Measurements from ENCODE around the gene ZNF580. TPM values are rescaled to one million over a fixed set of nuclear protein-coding genes. Genes with fewer than 3 reads are reported as not detected.
A peak's percentile ranks its signal among the peaks of the same experiment; 100 is the strongest.

The ZNF580 gene
- total and polyA plus RNA-seq, 2 experiments from 2014 or later = 10.1 to 53.8 TPM

DNA sequence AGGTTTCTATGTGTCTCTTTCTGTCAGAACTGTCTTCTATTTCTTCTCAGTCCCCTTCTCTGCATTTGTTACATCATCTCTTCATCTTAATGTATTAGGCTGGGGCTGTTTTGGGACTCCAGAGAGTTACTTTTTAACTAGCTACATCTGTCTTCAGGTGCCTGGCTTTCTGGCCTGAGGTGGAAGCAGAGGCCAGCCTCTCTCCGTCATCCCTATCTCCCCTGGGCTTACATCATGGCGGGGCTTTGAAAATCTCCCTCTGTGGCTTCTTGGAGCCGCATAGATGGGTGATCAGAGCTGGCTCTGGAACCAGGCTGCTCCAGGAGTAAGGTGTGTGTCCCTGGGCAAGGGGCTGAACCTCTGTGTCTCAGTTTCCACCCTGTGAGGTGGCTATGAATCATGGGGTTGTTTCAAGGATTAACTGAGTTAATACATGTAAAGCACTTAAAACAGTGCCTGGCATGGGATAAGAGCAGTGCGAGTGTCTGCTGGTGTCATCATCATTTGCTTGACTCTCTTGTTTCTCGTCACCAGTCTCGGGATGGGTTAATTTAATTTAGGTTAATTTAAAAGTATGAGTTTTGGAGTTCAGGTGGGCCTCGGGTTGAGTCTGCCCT lies 36.2 kb downstream of the ZNF580 start:
- Histone ChIP-seq H4K20me1 (ENCODE audit: insufficient read depth, poor library complexity, severe bottlenecking) (peaks cover 65% of the 10 kb centered on the region), H3K4me3 (no peak overlapping the region), H3K36me3 (replicated peaks; ENCODE audit: insufficient read depth, low read depth) (no peaks in the 10 kb centered on the region), H2AFZ (no peak overlapping the region), H3K9me3 (ENCODE audit: low read depth) (no peaks in the 10 kb centered on the region), H3K4me1 (ENCODE audit: insufficient read depth) (peaks cover 27% of the 10 kb centered on the region), H3K9me2 (replicated peaks; ENCODE audit: insufficient read depth) (no peaks in the 10 kb centered on the region), H3K79me2 (peaks cover 91% of the 10 kb centered on the region), H3K4me2 (peak overlapping the region; percentile 95), H3K27ac (peak overlapping the region; percentile 90), H3K27me3 (no peaks in the 10 kb centered on the region)
- TF ChIP-seq EZH2phosphoT487 (IDR thresholded peaks at IDR 0.05; ENCODE audit: low read depth, severe bottlenecking, unreplicated experiment) (no peak), EZH2 (IDR thresholded peaks at IDR 0.05; ENCODE audit: borderline replicate concordance) (no peak)
- TF ChIP-seq, protein P1, sequence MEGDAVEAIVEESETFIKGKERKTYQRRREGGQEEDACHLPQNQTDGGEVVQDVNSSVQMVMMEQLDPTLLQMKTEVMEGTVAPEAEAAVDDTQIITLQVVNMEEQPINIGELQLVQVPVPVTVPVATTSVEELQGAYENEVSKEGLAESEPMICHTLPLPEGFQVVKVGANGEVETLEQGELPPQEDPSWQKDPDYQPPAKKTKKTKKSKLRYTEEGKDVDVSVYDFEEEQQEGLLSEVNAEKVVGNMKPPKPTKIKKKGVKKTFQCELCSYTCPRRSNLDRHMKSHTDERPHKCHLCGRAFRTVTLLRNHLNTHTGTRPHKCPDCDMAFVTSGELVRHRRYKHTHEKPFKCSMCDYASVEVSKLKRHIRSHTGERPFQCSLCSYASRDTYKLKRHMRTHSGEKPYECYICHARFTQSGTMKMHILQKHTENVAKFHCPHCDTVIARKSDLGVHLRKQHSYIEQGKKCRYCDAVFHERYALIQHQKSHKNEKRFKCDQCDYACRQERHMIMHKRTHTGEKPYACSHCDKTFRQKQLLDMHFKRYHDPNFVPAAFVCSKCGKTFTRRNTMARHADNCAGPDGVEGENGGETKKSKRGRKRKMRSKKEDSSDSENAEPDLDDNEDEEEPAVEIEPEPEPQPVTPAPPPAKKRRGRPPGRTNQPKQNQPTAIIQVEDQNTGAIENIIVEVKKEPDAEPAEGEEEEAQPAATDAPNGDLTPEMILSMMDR (IDR thresholded peaks at IDR 0.05; ENCODE audit: poor library complexity) = no peak
- DNase-seq (ENCODE audit: low spot score) = no peak
- WGBS (ENCODE audit: low lambda C conversion rate, missing lambda C conversion rate) = 81% methylated on average over 7 of the region's 7 CpGs

DNA sequence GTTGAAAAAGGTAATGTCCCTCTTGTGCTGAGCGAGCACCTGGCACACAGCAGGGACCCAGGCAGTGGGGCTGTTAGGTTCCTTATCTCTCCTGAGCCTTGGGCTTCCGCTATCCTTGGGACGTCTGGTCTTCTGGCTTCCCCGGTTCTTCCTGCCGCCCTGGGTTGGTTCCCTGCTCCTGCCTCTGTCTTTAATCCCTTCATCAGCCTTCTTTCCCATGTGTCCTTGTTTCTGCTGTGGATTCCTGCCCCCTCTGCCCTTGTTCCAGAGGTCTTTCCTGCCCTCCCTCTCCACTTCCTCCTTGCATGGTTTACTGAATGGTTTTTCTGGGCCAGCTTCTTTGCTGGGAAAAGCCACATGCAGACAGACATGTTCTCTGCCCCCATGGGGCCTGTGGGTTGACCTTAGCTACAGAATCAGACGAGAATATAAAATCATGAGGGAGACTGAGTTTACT lies 36.8 kb downstream of the ZNF580 start:
- Histone ChIP-seq H2AFZ (no peak overlapping the region), H3K9me2 (replicated peaks; ENCODE audit: insufficient read depth) (no peaks in the 10 kb centered on the region), H3K9me3 (ENCODE audit: low read depth) (no peaks in the 10 kb centered on the region), H3K36me3 (replicated peaks; ENCODE audit: insufficient read depth, low read depth) (no peaks in the 10 kb centered on the region), H3K27me3 (no peaks in the 10 kb centered on the region), H3K4me1 (ENCODE audit: insufficient read depth) (peaks cover 27% of the 10 kb centered on the region), H3K4me3 (no peak overlapping the region), H3K79me2 (peaks cover 91% of the 10 kb centered on the region), H3K27ac (peak overlapping the region; percentile 90), H4K20me1 (ENCODE audit: insufficient read depth, poor library complexity, severe bottlenecking) (peaks cover 60% of the 10 kb centered on the region), H3K4me2 (peak overlapping the region; percentile 95)
- WGBS (ENCODE audit: low lambda C conversion rate, missing lambda C conversion rate) = 51% methylated on average over 6 of the region's 6 CpGs
- no peak for DNase-seq (ENCODE audit: low spot score)
- TF ChIP-seq EZH2phosphoT487 (IDR thresholded peaks at IDR 0.05; ENCODE audit: low read depth, severe bottlenecking, unreplicated experiment) = no peak
- TF ChIP-seq, protein P1 (IDR thresholded peaks at IDR 0.05; ENCODE audit: poor library complexity) = no peak
- no peak for TF ChIP-seq EZH2 (IDR thresholded peaks at IDR 0.05; ENCODE audit: borderline replicate concordance)

DNA sequence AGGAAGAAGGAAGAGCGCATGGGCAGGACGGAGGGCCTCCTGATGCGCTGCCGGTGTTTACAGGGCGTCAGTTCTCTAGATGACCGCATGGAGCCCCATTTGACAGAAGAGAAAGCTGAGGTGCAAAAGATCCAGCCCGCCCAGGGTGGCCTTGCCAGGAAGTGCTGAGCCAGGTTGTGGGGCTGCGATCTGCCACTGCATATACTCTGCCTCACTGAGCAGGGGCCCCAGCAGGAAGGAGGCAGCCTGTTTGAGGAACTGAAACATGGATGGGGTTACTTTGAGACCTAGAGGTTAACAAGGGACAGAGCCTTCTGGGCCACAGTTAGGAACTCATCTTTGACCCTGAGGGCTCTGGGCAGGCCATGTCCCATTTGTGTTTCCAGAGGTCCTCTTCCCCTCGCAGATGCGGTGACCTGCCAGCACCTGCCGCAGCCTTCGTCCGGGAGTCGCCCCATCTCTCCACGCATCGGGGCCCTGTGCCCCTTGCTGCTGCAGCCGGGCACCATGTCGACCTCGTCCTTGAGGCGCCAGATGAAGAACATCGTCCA lies 37.4 kb downstream of the ZNF580 start:
- H3K9me3 ChIP-seq (ENCODE audit: low read depth) = no peaks in the 10 kb centered on the region
- no peak overlapping the region for H2AFZ ChIP-seq
- H3K27me3 ChIP-seq = no peaks in the 10 kb centered on the region
- H3K4me1 ChIP-seq (ENCODE audit: insufficient read depth) = peaks cover 32% of the 10 kb centered on the region
- H4K20me1 ChIP-seq (ENCODE audit: insufficient read depth, poor library complexity, severe bottlenecking) = peaks cover 57% of the 10 kb centered on the region
- H3K27ac ChIP-seq = peak overlapping the region; percentile 90
- no peak for TF ChIP-seq EZH2 (IDR thresholded peaks at IDR 0.05; ENCODE audit: borderline replicate concordance)
- no peak for TF ChIP-seq EZH2phosphoT487 (IDR thresholded peaks at IDR 0.05; ENCODE audit: low read depth, severe bottlenecking, unreplicated experiment)
- TF ChIP-seq, protein P1 (IDR thresholded peaks at IDR 0.05; ENCODE audit: poor library complexity) = no peak
- H3K79me2 ChIP-seq = peaks cover 91% of the 10 kb centered on the region
- H3K9me2 ChIP-seq (replicated peaks; ENCODE audit: insufficient read depth) = no peaks in the 10 kb centered on the region
- no peak overlapping the region for H3K4me3 ChIP-seq
- no peak for DNase-seq (ENCODE audit: low spot score)
- no peaks in the 10 kb centered on the region for H3K36me3 ChIP-seq (replicated peaks; ENCODE audit: insufficient read depth, low read depth)
- peak overlapping the region; percentile 95 for H3K4me2 ChIP-seq
- WGBS (ENCODE audit: low lambda C conversion rate, missing lambda C conversion rate) = 96% methylated on average over 21 of the region's 21 CpGs
